Panc1 (cell line): ENCODE measurements around the gene SPEM2. TPM values are rescaled to one million over a fixed set of nuclear protein-coding genes. Genes with fewer than 3 reads are reported as not detected.

Experiments used
- ATAC-seq: fragments of 200-7000 bp; cut with Tn5 transposase; 2 replicates; pipeline ENCODE4 v1.9.1; 2020; ENCODE audit warnings: mild to moderate bottlenecking, moderate library complexity
- BruUV-seq: library from RNA; stranded (reverse); fragments of 400-500 nt; replicated peaks from 2 replicates; lab custom pipeline; 2021; lab: Mats Ljungman, UMichigan
- CTCF ChIA-PET: fragments of 300-600 bp; sonication (Branson Sonifier 250); formaldehyde crosslinking; loops from one replicate; lab custom pipeline; 2022; ENCODE audit warnings: antibody characterized with exemption; lab: Charles Lee
- POLR2A ChIA-PET: fragments of 300-600 bp; sonication (Branson Sonifier 250); formaldehyde crosslinking; loops from one replicate; lab custom pipeline; 2022; ENCODE audit warnings: antibody characterized with exemption; lab: Charles Lee
- DNase-seq: peaks from one replicate; pipeline ENCODE4 v3.0.0-alpha.2; 2010; ENCODE audit warnings: low read depth, low spot score
- H3K27ac ChIP-seq: 2 replicates; pipeline ENCODE4 v1.5.1; 2011; ENCODE audit warnings: mild to moderate bottlenecking, low read length, inconsistent platforms
- H3K27me3 ChIP-seq: fragments of 200-500 bp; sonication (Bioruptor generic); 2 replicates; pipeline ENCODE4 v1.6.0; 2014; ENCODE audit warnings: low read length, inconsistent platforms; ENCODE audit not compliant: control insufficient read depth, insufficient read depth
- H3K36me3 ChIP-seq: fragments of 200-500 bp; sonication (Bioruptor generic); 2 replicates; pipeline ENCODE4 v1.5.1; 2014; ENCODE audit warnings: inconsistent platforms, mild to moderate bottlenecking, low read length, moderate library complexity; ENCODE audit not compliant: control insufficient read depth, insufficient read depth
- H3K4me1 ChIP-seq: 2 replicates; pipeline ENCODE4 v1.5.1; 2011; ENCODE audit warnings: inconsistent platforms, mild to moderate bottlenecking, low read length, moderate library complexity; ENCODE audit not compliant: control insufficient read depth, insufficient read depth
- H3K4me3 ChIP-seq, 2 experiments: 2 replicates each; pipeline ENCODE4 v1.5.1; 2011 to 2012; ENCODE audit warnings: low read depth in 2 of 2, low read length in 2 of 2, mild to moderate bottlenecking in 2 of 2, inconsistent platforms in 1 of 2, moderate library complexity in 1 of 2
- H3K9me3 ChIP-seq: fragments of 200-500 bp; sonication (Bioruptor generic); 2 replicates; pipeline ENCODE4 v1.5.1; 2014; ENCODE audit warnings: low read depth, mild to moderate bottlenecking, inconsistent platforms, low read length, moderate library complexity; ENCODE audit not compliant: control insufficient read depth, insufficient read depth
- POLR2AphosphoS5 ChIP-seq: IDR thresholded peaks from 2 replicates; pipeline ENCODE4 v1.6.1; 2012; ENCODE audit warnings: mild to moderate bottlenecking, low read depth, low read length, moderate library complexity
- SIN3A ChIP-seq: IDR thresholded peaks from 2 replicates; pipeline ENCODE4 v1.6.1; 2012; ENCODE audit warnings: low read depth, mild to moderate bottlenecking, low read length, moderate library complexity, borderline replicate concordance; ENCODE audit not compliant: insufficient read depth
- TCF7L2 ChIP-seq: IDR thresholded peaks from 2 replicates; pipeline ENCODE4 v1.6.1; 2011; ENCODE audit warnings: mild to moderate bottlenecking, low read depth, low read length, inconsistent platforms
- in situ Hi-C: cut with HindIII; loops from 2 replicates; pipeline ENCODE4 v1.10.0; 2016; ENCODE audit warnings: low sequenced_read_pairs, low pct_unique_long_range_greater_than_20kb
- intact Hi-C: fragments of 100-400 bp; cut with micrococcal nuclease; formaldehyde crosslinking; loops from one replicate; pipeline ENCODE4 v1.10.0; 2022; ENCODE audit not compliant: unreplicated experiment
- total RNA-seq: library from RNA; stranded (reverse); gene quantifications from one replicate; pipeline ENCODE4 v1.2.1, GENCODE V29; 2021; ENCODE audit not compliant: unreplicated experiment
- TF ChIP-seq, protein P1 (sequence below): fragments of 450-650 bp; IDR thresholded peaks from 2 replicates; pipeline ENCODE4 v1.5.1; 2017; ENCODE audit warnings: mild to moderate bottlenecking
- TF ChIP-seq, protein P2 (sequence below), 2 experiments: IDR thresholded peaks; 2 replicates each; pipeline ENCODE4 v1.6.1; 2011 to 2012; ENCODE audit warnings: low read depth in 2 of 2, control low read depth in 1 of 2, low read length in 1 of 2, mild to moderate bottlenecking in 1 of 2, moderate library complexity in 1 of 2; ENCODE audit not compliant: insufficient read depth in 1 of 2

The SPEM2 gene
- total RNA-seq, 1 experiment from 2014 or later = not detected

DNA sequence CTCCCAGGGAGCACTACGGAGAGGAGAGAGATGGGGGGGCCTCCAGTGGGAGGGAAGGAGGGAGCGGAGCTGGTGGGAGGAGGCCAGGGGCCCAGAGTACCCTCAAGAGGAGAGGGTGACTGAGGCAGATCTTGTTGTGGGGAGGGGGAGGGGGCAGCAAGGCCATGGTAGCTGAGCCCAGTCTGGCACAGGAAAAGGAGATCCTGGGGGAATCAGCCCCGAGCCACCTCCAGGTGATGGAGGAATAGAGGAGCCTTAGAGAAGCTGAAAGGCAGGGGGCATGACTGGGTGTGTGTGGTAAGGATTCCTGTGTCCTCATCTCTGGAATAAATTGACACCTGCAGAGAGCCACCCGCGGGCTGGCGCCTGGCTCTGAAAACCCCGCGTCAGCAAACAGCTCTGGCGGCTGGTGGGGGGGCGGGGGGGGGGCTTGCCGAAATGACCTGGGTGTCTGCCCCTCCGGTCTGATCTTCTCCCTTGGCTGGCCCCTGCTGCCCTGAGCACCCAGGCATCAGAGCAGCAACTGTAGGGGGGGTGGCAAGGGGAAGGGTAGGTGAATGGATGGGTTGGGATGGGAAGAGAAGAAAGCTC, 19.1 kb upstream of the SPEM2 start:
- intact Hi-C loops = no loop called here
- in situ Hi-C loops = no loop called here
- peak overlapping the region; percentile 61 to 63; a peak in 3 of 4 replicates for H3K4me3 ChIP-seq

DNA sequence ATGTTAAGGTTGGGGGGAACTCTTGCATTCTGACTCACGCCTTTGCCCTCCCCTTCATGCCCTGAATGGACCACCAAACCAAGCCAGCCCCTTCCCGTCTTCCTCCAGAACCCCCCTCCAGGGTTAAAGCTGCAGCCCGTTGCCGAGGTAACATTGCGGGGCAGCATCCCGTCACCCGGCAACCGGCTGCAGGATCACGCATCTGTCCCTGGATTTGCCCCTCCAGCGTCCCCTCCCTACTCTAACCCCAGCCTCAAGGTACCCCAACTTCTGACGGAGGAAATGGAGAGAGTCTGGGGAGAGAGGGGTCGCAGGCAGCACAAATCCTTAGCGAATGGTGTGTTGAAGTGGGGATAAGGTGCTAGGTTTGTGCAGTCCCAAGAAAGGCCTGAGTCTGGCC, 18.3 kb upstream of the SPEM2 start:
- CTCF ChIA-PET = interaction anchor here (0.7 to 0.8 kb wide), 2 partner anchors 98 to 151 kb away, joined by 4 to 5 read pairs; no protein-coding TSS in a partner anchor

More for the DNA sequence above, 19.1 kb upstream of the SPEM2 start:
- BruUV-seq = no TSS peak
- no peak overlapping the region for H3K27ac ChIP-seq
- H3K9me3 ChIP-seq = no peaks in the 10 kb centered on the region
- peaks cover 3% of the 10 kb centered on the region for H3K4me1 ChIP-seq
- no peak for DNase-seq
- TF ChIP-seq POLR2AphosphoS5 = no peak
- TF ChIP-seq SIN3A = no peak
- TF ChIP-seq, protein P1, sequence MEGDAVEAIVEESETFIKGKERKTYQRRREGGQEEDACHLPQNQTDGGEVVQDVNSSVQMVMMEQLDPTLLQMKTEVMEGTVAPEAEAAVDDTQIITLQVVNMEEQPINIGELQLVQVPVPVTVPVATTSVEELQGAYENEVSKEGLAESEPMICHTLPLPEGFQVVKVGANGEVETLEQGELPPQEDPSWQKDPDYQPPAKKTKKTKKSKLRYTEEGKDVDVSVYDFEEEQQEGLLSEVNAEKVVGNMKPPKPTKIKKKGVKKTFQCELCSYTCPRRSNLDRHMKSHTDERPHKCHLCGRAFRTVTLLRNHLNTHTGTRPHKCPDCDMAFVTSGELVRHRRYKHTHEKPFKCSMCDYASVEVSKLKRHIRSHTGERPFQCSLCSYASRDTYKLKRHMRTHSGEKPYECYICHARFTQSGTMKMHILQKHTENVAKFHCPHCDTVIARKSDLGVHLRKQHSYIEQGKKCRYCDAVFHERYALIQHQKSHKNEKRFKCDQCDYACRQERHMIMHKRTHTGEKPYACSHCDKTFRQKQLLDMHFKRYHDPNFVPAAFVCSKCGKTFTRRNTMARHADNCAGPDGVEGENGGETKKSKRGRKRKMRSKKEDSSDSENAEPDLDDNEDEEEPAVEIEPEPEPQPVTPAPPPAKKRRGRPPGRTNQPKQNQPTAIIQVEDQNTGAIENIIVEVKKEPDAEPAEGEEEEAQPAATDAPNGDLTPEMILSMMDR = no peak
- TF ChIP-seq, protein P2, sequence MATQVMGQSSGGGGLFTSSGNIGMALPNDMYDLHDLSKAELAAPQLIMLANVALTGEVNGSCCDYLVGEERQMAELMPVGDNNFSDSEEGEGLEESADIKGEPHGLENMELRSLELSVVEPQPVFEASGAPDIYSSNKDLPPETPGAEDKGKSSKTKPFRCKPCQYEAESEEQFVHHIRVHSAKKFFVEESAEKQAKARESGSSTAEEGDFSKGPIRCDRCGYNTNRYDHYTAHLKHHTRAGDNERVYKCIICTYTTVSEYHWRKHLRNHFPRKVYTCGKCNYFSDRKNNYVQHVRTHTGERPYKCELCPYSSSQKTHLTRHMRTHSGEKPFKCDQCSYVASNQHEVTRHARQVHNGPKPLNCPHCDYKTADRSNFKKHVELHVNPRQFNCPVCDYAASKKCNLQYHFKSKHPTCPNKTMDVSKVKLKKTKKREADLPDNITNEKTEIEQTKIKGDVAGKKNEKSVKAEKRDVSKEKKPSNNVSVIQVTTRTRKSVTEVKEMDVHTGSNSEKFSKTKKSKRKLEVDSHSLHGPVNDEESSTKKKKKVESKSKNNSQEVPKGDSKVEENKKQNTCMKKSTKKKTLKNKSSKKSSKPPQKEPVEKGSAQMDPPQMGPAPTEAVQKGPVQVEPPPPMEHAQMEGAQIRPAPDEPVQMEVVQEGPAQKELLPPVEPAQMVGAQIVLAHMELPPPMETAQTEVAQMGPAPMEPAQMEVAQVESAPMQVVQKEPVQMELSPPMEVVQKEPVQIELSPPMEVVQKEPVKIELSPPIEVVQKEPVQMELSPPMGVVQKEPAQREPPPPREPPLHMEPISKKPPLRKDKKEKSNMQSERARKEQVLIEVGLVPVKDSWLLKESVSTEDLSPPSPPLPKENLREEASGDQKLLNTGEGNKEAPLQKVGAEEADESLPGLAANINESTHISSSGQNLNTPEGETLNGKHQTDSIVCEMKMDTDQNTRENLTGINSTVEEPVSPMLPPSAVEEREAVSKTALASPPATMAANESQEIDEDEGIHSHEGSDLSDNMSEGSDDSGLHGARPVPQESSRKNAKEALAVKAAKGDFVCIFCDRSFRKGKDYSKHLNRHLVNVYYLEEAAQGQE (IDR thresholded peaks at IDR 0.05; ENCODE audit: insufficient read depth in 1 of 2, low read depth in 2 of 2, low read length in 1 of 2) = no peak
- TF ChIP-seq TCF7L2 = no peak
- ATAC-seq = no peak
- no peaks in the 10 kb centered on the region for H3K36me3 ChIP-seq
- ChIA-PET CTCF (interaction anchor here (0.7 to 0.8 kb wide), 2 partner anchors 99 to 152 kb away, joined by 4 to 5 read pairs; no protein-coding TSS in a partner anchor), POLR2A (interaction anchor here (0.6 to 0.8 kb wide), 2 partner anchors 12 to 167 kb away, joined by 3 to 5 read pairs; partner anchors contain the start of gene PLSCR3)
- H3K27me3 ChIP-seq = no peaks in the 10 kb centered on the region

More for the DNA sequence above, 18.3 kb upstream of the SPEM2 start:
- ATAC-seq = no peak
- Histone ChIP-seq H3K9me3 (no peaks in the 10 kb centered on the region), H3K4me3 (no peak overlapping the region), H3K27ac (no peak overlapping the region), H3K27me3 (no peaks in the 10 kb centered on the region), H3K4me1 (peaks cover 3% of the 10 kb centered on the region), H3K36me3 (no peaks in the 10 kb centered on the region)
- DNase-seq = no peak
- intact Hi-C loops (no loop called here), in situ Hi-C loops (no loop called here)
- no TSS peak for BruUV-seq
- TF ChIP-seq SIN3A (no peak), POLR2AphosphoS5 (no peak), TCF7L2 (no peak)
- TF ChIP-seq, protein P2 (IDR thresholded peaks at IDR 0.05; ENCODE audit: insufficient read depth in 1 of 2, low read depth in 2 of 2, low read length in 1 of 2) = no peak
- TF ChIP-seq, protein P1 = no peak
- POLR2A ChIA-PET = interaction anchor here (0.8 kb wide), 1 partner anchor 167 kb away, joined by 5 read pairs; no protein-coding TSS in a partner anchor
